HL-60 (cell line): Measurements from ENCODE around the gene SEC23IP.
A peak's percentile ranks its signal among the peaks of the same experiment; 100 is the strongest.

Experiments used
- DNase-seq, 2 experiments: peaks; one replicate each; pipeline ENCODE4 v3.0.0-alpha.2; 2010 to 2020; ENCODE audit warnings: low read depth in 1 of 2, low spot score in 1 of 2
- H3K27ac ChIP-seq: fragments of 250-450 bp; sonication (Bioruptor Pico); replicated peaks from 2 replicates; pipeline ENCODE4 v1.5.1; 2020; ENCODE audit warnings: mild to moderate bottlenecking, moderate library complexity
- H3K27me3 ChIP-seq: fragments of 250-450 bp; sonication (Bioruptor Pico); 2 replicates; pipeline ENCODE4 v1.5.1; 2021; ENCODE audit warnings: mild to moderate bottlenecking, moderate library complexity; ENCODE audit not compliant: insufficient read depth, poor library complexity, severe bottlenecking
- H3K4me3 ChIP-seq: replicated peaks from 2 replicates; pipeline ENCODE4 v1.5.1; 2011; ENCODE audit warnings: mild to moderate bottlenecking, control low read depth, low read length; ENCODE audit not compliant: insufficient read depth
- CTCF ChIP-seq: IDR thresholded peaks from one replicate; pipeline ENCODE4 v1.5.1; 2011; ENCODE audit warnings: low read length, control low read depth, inconsistent platforms; ENCODE audit not compliant: insufficient read depth
- GABPA ChIP-seq: IDR thresholded peaks from 2 replicates; pipeline ENCODE4 v1.6.1; 2012; ENCODE audit warnings: low read depth
- POLR2AphosphoS5 ChIP-seq: IDR thresholded peaks from 2 replicates; pipeline ENCODE4 v1.6.1; 2012; ENCODE audit warnings: low read depth
- REST ChIP-seq: IDR thresholded peaks from 2 replicates; pipeline ENCODE4 v1.6.1; 2012; ENCODE audit warnings: low read depth; ENCODE audit not compliant: insufficient replicate concordance
- SPI1 ChIP-seq: IDR thresholded peaks from 2 replicates; pipeline ENCODE4 v1.6.1; 2012; ENCODE audit warnings: low read depth, mild to moderate bottlenecking, borderline replicate concordance

Gene SEC23IP

GRCh38 chr10:119853574-119853973, 39.0 kb upstream of the SEC23IP start:
- H3K27ac ChIP-seq, result no peak overlapping the region
- no peak overlapping the region for H3K4me3 ChIP-seq
- no peak for DNase-seq
- H3K27me3 ChIP-seq, result no peaks in the 10 kb centered on the region
- TF ChIP-seq SPI1 (no peak), REST (no peak), POLR2AphosphoS5 (no peak), CTCF (no peak), GABPA (no peak)

DNA sequence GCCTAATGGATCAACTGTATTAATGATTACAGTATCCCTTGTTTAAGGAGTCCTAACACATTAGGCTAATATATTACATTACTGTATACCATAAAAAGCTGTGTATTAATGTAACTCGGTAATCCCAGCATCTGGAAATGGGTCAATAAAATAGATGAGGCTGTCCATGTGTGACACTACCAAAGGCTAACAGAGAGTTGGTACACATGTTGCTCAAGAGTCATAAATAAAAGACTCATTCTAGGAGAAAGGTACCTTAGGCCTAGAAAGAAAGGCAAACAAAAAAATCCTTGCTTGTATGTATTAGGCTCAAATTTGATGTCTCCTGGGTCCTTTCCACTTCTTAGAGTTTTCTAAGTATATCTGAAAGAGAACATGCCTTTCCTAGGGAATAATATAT, 34.5 kb upstream of the SEC23IP start:
- Histone ChIP-seq H3K27ac (no peak overlapping the region), H3K4me3 (no peak overlapping the region), H3K27me3 (no peaks in the 10 kb centered on the region)
- no peak for DNase-seq
- no peak for TF ChIP-seq SPI1
- no peak for TF ChIP-seq CTCF
- no peak for TF ChIP-seq REST
- no peak for TF ChIP-seq GABPA
- TF ChIP-seq POLR2AphosphoS5, result no peak

DNA sequence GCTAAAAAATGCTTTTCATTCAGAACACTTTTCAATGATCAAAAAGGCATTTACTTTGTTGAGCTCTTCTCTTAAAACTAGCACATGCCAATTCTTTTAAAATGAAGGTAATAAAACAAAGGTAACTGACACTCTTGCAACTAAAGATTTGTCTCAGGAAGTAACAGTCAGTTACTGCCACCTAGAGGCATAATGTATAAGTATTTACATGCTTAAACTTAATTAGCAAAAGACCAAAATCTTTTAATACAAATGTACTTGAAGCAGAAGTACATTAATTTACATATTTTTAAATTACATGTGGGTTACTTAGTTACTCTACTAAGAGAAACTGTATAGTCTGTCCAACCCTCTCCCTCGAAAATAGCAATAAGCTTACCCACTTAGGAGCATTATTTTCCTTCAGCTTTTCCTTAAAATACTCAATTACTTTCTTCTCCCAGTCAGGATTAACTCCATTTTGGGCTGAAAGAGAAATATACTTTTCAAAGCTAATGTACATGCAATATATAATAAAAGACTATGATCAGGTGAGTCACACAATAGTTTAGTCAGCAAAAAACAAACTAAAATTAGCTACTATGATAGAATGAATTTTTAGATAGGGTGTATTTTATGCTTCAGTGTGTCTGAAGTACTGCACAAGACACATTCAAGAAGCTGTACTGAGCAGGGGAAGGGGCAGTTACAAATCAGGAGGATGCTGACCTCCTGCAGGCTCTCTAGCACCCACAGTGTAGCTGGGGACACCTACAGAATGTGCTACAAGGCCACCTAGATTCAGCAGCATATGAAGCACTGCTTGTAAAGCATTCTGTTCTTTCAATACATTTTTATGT, 32.9 kb upstream of the SEC23IP start:
- no peaks in the 10 kb centered on the region for H3K27me3 ChIP-seq
- DNase-seq, result no peak
- H3K4me3 ChIP-seq, result no peak overlapping the region
- no peak overlapping the region for H3K27ac ChIP-seq
- TF ChIP-seq CTCF (peak; percentile 27), GABPA (no peak)
